ENCODE measurements around the gene ARNT2. TPM values are rescaled to one million over a fixed set of nuclear protein-coding genes. Genes with fewer than 3 reads are reported as not detected.

The ARNT2 gene
- total RNA-seq, 2 experiments from 2014 or later = 0.34 TPM; not detected in 1

DNA sequence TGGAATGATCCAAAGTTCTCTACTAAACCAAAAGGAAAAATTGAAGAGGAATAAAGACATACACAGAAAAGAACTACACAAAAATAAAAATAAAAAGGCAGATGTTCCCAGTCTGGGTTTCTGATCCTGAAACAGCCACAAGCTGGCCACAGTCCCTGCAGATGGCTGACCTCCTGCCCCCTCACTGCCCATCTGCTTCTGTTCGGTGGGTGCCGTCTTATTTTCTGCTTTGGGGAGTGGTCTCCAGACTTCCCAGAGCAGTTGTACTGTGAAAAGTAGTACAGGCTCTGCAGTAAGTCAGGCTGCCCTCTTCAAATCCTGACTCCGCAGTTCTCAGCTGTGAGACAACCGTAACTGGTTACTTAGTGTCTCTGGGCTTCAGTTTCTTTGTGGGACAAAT is 94.5 kb downstream of the ARNT2 start:
- H3K27ac Mint-ChIP-seq = no peak overlapping the region
- CTCF ChIA-PET = no interaction called here
- intact Hi-C loops (cut with micrococcal nuclease) = no loop called here
- TF ChIP-seq, protein P1, sequence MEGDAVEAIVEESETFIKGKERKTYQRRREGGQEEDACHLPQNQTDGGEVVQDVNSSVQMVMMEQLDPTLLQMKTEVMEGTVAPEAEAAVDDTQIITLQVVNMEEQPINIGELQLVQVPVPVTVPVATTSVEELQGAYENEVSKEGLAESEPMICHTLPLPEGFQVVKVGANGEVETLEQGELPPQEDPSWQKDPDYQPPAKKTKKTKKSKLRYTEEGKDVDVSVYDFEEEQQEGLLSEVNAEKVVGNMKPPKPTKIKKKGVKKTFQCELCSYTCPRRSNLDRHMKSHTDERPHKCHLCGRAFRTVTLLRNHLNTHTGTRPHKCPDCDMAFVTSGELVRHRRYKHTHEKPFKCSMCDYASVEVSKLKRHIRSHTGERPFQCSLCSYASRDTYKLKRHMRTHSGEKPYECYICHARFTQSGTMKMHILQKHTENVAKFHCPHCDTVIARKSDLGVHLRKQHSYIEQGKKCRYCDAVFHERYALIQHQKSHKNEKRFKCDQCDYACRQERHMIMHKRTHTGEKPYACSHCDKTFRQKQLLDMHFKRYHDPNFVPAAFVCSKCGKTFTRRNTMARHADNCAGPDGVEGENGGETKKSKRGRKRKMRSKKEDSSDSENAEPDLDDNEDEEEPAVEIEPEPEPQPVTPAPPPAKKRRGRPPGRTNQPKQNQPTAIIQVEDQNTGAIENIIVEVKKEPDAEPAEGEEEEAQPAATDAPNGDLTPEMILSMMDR (IDR thresholded peaks at IDR 0.05) = no peak
- peaks cover 4% of the 10 kb centered on the region for H3K27me3 Mint-ChIP-seq
- H3K36me3 Mint-ChIP-seq (ENCODE audit: low read depth) = no peaks in the 10 kb centered on the region
- H3K4me1 Mint-ChIP-seq (ENCODE audit: low read depth) = no peaks in the 10 kb centered on the region
- POLR2A ChIA-PET = no interaction called here
- DNase-seq (no peak), ATAC-seq (no peak)
- no peaks in the 10 kb centered on the region for H3K9me3 Mint-ChIP-seq
- no peak overlapping the region for H3K4me3 Mint-ChIP-seq

DNA sequence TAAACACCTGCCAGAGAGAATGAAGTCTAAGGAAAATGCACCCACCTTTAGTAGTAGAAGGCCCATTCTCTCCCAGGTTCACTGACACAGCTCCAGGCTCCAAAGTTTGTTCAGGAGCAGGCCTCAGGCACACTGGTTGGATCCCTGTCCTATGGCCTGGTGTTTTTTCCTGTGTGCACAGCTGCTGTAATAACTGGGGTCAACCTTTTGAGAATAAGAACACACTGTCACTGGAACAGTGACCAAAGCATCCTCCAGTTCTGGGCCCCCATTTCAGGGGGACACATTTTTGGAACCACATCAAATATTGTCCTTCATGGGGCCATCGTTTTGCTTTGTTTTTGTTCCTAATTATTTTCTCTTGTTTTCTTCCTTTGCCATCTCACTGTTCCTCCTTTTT is 95.8 kb downstream of the ARNT2 start:
- H3K9me3 Mint-ChIP-seq = no peaks in the 10 kb centered on the region
- CTCF ChIA-PET = interaction anchor here (0.8 kb wide), 1 partner anchor 10 kb away, joined by 3 read pairs; no protein-coding TSS in a partner anchor

DNA sequence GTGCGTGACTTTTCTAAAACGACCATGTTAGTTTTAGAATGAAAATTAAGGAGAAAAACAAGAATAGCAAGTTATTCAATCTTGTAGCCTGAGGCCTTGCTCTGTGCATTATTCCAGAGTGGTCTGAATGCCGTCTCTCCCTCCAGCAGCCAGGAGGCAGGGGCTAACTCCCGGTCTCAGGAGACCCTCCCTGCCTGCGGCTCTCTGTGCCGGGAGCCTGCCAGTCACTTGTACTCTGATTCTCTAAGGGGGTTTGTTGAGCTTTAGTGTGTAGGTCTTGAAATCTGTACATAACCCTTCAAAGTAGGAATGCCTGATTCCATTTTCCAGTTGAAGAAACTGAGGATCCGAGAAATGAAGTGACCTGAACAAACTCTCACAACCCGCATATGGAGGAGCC is 97.3 kb downstream of the ARNT2 start:
- no peak for DNase-seq
- Mint-ChIP-seq H3K36me3 (ENCODE audit: low read depth) (no peaks in the 10 kb centered on the region), H3K9me3 (no peaks in the 10 kb centered on the region), H3K27ac (no peak overlapping the region), H3K4me3 (no peak overlapping the region), H3K27me3 (peaks cover 4% of the 10 kb centered on the region), H3K4me1 (ENCODE audit: low read depth) (no peaks in the 10 kb centered on the region)
- ChIA-PET CTCF (no interaction called here), POLR2A (no interaction called here)
- TF ChIP-seq, protein P1 (IDR thresholded peaks at IDR 0.05) = no peak
- intact Hi-C loops (cut with micrococcal nuclease) = no loop called here
- no peak for ATAC-seq

More for the DNA sequence above, 95.8 kb downstream of the ARNT2 start:
- H3K27ac Mint-ChIP-seq = no peak overlapping the region
- TF ChIP-seq, protein P1 (IDR thresholded peaks at IDR 0.05) = no peak
- H3K27me3 Mint-ChIP-seq = peaks cover 6% of the 10 kb centered on the region
- no peak for ATAC-seq
- POLR2A ChIA-PET = no interaction called here
- no peaks in the 10 kb centered on the region for H3K4me1 Mint-ChIP-seq (ENCODE audit: low read depth)
- no peaks in the 10 kb centered on the region for H3K36me3 Mint-ChIP-seq (ENCODE audit: low read depth)
- DNase-seq = no peak
- intact Hi-C loops (cut with micrococcal nuclease) = no loop called here
- no peak overlapping the region for H3K4me3 Mint-ChIP-seq

DNA sequence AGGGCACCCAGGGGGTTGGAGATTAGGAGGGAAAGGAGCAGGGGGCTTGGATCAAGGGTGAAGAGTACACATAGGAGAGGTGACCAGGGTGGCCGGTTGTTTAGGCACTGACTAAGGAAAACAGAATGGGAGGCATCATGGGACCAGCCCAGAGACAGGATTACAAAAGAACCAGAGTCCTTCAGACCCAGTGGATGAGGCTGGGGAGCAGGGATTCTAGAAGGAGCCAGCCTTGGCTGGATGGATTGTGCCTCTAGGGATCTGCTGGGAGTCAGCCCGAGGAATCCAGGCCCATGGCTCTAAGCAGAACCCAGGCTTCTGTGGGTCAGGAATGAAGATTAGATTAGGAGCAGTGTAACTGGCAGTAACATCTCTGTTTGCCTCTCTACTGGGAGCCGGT is 98.6 kb downstream of the ARNT2 start:
- CTCF ChIA-PET = no interaction called here
- peaks cover 4% of the 10 kb centered on the region for H3K27me3 Mint-ChIP-seq
- no peak for ATAC-seq

DNA sequence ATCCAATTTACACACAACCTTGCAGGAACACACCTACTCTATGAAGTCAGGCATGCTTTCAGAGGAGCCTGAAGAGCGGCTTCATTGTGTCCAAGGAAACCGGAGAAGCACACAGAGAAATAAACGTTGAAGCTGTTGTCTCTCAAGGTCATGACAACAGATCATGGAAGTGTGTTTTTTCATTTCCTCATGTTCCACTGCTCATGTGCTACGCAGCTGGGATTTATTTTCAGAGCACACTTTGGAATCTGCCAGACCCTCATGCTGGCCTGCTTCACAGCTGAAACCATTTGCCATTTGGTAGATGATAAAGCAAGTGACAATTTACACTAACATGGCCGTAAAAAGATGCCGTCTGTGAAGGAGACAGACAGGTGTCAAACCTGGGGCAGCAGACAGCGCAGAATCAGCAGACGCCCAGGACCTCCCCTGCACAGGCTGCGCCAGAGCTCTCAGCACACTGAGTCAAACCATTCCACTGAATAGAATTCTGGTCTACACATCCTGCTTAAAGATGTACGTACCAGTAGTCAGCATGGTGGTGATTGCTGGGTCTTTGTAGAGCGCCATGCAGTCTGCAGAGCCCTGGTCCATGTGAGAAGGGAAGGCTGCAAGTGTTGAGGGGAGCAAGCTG is 99.3 kb downstream of the ARNT2 start:
- TF ChIP-seq, protein P1 (IDR thresholded peaks at IDR 0.05) = no peak
- ChIA-PET POLR2A (no interaction called here), CTCF (no interaction called here)
- no peaks in the 10 kb centered on the region for H3K36me3 Mint-ChIP-seq (ENCODE audit: low read depth)
- peaks cover 4% of the 10 kb centered on the region for H3K27me3 Mint-ChIP-seq
- DNase-seq = no peak
- no peak overlapping the region for H3K27ac Mint-ChIP-seq
- H3K4me1 Mint-ChIP-seq (ENCODE audit: low read depth) = no peaks in the 10 kb centered on the region
- no peak overlapping the region for H3K4me3 Mint-ChIP-seq
- H3K9me3 Mint-ChIP-seq = no peaks in the 10 kb centered on the region
- ATAC-seq = no peak
- intact Hi-C loops (cut with micrococcal nuclease) = no loop called here

More for the DNA sequence above, 98.6 kb downstream of the ARNT2 start:
- TF ChIP-seq, protein P1 (IDR thresholded peaks at IDR 0.05) = no peak
- intact Hi-C loops (cut with micrococcal nuclease) = no loop called here
- Mint-ChIP-seq H3K4me1 (ENCODE audit: low read depth) (no peaks in the 10 kb centered on the region), H3K9me3 (no peaks in the 10 kb centered on the region), H3K4me3 (no peak overlapping the region), H3K36me3 (ENCODE audit: low read depth) (no peaks in the 10 kb centered on the region), H3K27ac (no peak overlapping the region)
- no peak for DNase-seq
- POLR2A ChIA-PET = no interaction called here

Data from activated CD8-positive, alpha-beta T cell treated with anti-CD3 and anti-CD28 coated beads for 36 hours (primary cell).